SK-N-MC (cell line): ENCODE measurements around the gene RPS19.

Source experiments
- EZH2 ChIP-seq: fragments of 200-600 bp; sonication (generic); IDR thresholded peaks from one replicate; pipeline ENCODE4 v1.6.1; 2017; ENCODE audit warnings: antibody characterized with exemption
- FOXP2 ChIP-seq: optimal IDR thresholded peaks from 2 replicates; pipeline ENCODE3; 2011; ENCODE audit warnings: mild to moderate bottlenecking, moderate library complexity; ENCODE audit not compliant: insufficient read depth; ENCODE audit errors: extremely low read length, control extremely low read depth
- POLR2AphosphoS5 ChIP-seq: IDR thresholded peaks from 2 replicates; pipeline ENCODE4 v1.6.1; 2012; ENCODE audit warnings: mild to moderate bottlenecking, low read depth, low read length, borderline replicate concordance

- TF ChIP-seq EZH2 (no peak), POLR2AphosphoS5 (no peak), FOXP2 (no peak)
Observed at GRCh38 chr19:41821003-41821735, 38.9 kb upstream of the RPS19 start.
